Measurements from ENCODE around the gene TACO1. TPM values are rescaled to one million over a fixed set of nuclear protein-coding genes. Genes with fewer than 3 reads are reported as not detected.

The TACO1 gene
- total and polyA plus RNA-seq, 7 donors = 28.6 to 49.5 (median 43.6) TPM

DNA sequence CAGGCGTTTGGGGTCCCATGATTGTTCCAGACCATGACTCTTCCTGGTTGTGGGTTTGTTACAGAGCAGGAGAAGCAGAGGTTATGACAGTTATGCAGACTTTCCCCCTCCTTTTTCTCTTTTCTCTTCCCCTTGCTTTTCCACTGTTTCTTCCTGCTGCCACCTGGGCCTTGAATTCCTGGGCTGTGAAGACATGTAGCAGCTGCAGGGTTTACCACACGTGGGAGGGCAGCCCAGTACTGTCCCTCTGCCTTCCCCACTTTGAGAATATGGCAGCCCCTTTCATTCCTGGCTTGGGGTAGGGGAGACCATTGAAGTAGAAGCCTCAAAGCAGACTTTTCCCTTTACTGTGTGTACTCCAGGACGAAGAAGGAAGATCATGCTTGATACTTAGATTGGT lies 7.9 kb upstream of the TACO1 start:
- no peak overlapping the region for H3K4me3 ChIP-seq
- H3K9me3 ChIP-seq = no peaks in the 10 kb centered on the region
- intact Hi-C loops (cut with DNase I) = no loop called here
- TF ChIP-seq, protein P1, sequence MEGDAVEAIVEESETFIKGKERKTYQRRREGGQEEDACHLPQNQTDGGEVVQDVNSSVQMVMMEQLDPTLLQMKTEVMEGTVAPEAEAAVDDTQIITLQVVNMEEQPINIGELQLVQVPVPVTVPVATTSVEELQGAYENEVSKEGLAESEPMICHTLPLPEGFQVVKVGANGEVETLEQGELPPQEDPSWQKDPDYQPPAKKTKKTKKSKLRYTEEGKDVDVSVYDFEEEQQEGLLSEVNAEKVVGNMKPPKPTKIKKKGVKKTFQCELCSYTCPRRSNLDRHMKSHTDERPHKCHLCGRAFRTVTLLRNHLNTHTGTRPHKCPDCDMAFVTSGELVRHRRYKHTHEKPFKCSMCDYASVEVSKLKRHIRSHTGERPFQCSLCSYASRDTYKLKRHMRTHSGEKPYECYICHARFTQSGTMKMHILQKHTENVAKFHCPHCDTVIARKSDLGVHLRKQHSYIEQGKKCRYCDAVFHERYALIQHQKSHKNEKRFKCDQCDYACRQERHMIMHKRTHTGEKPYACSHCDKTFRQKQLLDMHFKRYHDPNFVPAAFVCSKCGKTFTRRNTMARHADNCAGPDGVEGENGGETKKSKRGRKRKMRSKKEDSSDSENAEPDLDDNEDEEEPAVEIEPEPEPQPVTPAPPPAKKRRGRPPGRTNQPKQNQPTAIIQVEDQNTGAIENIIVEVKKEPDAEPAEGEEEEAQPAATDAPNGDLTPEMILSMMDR (IDR thresholded peaks at IDR 0.05) = no peak
- peaks cover 6 to 57% of the 10 kb centered on the region in 2 donors for H3K36me3 ChIP-seq (ENCODE audit: insufficient read depth in 1 of 2, low read depth in 1 of 2)
- no peak for ATAC-seq
- no peaks in the 10 kb centered on the region for H3K4me1 ChIP-seq
- DNase-seq = no peak
- no peak overlapping the region for H3K27ac ChIP-seq
- H3K27me3 ChIP-seq (ENCODE audit: insufficient read depth in 3 of 3, low read length in 2 of 3) = no peaks in the 10 kb centered on the region
- 67 to 75% (median 72%) methylated on average over 3 of the region's 3 CpGs for WGBS, 3 donors

DNA sequence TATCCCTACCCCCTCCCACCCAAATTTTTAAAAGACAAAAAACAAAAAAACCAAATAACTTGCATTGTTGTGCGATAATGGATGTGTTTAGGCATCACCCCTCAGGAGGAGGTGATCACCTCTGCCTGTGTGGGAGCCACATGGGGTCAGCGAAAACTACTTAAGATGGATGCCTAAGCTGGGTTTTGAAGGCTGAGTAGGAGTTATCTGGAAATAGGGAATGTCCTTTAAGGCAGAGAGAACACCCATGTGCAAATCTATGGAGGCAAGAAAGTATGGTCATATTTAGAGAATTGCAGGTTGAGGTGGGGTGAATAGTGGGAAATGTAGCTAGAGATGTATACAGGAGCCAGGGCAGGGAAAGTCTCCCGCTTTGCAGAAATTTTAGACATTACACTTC lies 5.6 kb upstream of the TACO1 start:
- intact Hi-C loops (cut with DNase I) = loop anchor here in 1 of 2 donors (5.0 kb wide), 1 partner anchor 43 kb away; the partner anchor contains the start of gene DCAF7
- 95 to 98% (median 97%) methylated on average over 3 of the region's 3 CpGs for WGBS, 3 donors
- Histone ChIP-seq H3K36me3 (ENCODE audit: insufficient read depth in 1 of 2, low read depth in 1 of 2) (peaks cover 0 to 35% of the 10 kb centered on the region in 2 donors), H3K27me3 (ENCODE audit: insufficient read depth in 3 of 3, low read length in 2 of 3) (no peaks in the 10 kb centered on the region), H3K9me3 (no peaks in the 10 kb centered on the region), H3K27ac (no peak overlapping the region), H3K4me3 (no peak overlapping the region), H3K4me1 (peaks cover 2% of the 10 kb centered on the region)
- DNase-seq (no peak), ATAC-seq (no peak)
- TF ChIP-seq, protein P1 (IDR thresholded peaks at IDR 0.05) = no peak

DNA sequence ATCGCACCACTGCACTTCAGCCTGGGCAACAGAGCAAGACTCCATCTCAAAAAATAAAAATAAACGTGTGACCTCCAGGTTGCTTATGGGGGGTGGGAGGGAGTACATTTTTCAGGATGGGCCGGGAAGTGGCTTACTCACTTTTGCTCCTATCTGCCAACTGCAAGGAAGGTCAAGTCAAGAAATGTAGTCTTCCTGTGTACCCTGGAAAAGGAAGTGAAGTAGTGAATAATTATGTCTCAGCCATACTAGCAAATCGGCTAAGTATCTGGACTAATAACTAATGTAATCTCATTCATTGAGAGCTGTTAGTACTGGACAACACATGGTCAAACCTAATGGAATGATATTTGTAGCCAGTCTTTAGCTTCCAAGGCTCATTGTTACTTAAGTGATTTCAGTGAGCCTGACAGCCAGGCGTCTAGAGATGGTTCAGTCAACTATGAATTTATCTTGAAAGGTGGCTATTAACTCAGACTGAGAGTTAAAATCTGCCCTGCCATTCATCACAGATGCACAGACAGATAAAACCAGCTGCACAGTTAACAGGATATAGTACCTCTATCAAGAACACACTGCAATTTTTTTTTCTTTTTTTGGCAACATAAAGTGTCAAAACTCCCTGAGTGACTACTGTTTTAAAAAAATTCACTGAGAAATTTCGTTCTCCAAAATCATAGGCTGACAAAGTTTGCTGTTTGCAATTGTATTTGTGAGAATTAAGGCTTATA lies 3.7 kb upstream of the TACO1 start:
- Histone ChIP-seq H3K27ac (no peak overlapping the region), H3K4me3 (no peak overlapping the region), H3K36me3 (ENCODE audit: insufficient read depth in 1 of 2, low read depth in 1 of 2) (peaks cover 0 to 16% of the 10 kb centered on the region in 2 donors), H3K9me3 (no peaks in the 10 kb centered on the region), H3K27me3 (ENCODE audit: insufficient read depth in 3 of 3, low read length in 2 of 3) (no peaks in the 10 kb centered on the region), H3K4me1 (peaks cover 10% of the 10 kb centered on the region)
- TF ChIP-seq, protein P1 (IDR thresholded peaks at IDR 0.05) = no peak
- ATAC-seq = no peak
- DNase-seq = no peak
- 60 to 69% (median 69%) methylated on average over 6 of the region's 6 CpGs for WGBS, 3 donors
- intact Hi-C loops (cut with DNase I) = loop anchor here in 1 of 2 donors (5.0 kb wide), 1 partner anchor 45 kb away; the partner anchor contains the start of gene DCAF7

DNA sequence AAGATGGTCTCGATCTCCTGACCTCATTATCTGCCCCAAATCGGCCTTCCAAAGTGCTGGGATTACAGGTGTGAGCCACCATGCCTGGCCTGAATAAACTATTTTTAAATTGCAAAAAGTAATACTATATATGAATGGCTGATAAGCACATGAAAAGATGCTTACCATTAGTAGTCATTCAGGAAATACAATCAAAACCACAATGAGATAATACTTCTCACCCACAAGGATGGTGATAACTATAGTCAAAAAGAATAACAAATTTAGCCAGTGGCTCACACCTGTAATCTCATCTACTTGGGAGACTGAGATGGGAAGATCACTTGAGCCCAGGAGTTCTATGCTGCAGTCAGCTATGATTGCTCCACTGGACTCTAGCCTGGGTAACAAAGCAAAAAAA lies 2.4 kb upstream of the TACO1 start:
- intact Hi-C loops (cut with DNase I) = loop anchor here in 1 of 2 donors (5.0 kb wide), 1 partner anchor 46 kb away; the partner anchor contains the start of gene DCAF7
- no peak overlapping the region for H3K27ac ChIP-seq
- H3K27me3 ChIP-seq (ENCODE audit: insufficient read depth in 3 of 3, low read length in 2 of 3) = no peaks in the 10 kb centered on the region
- no peak overlapping the region for H3K4me3 ChIP-seq
- DNase-seq (no peak), ATAC-seq (no peak)
- peaks cover 10% of the 10 kb centered on the region for H3K4me1 ChIP-seq
- TF ChIP-seq, protein P1 (IDR thresholded peaks at IDR 0.05) = no peak
- 87 to 97% (median 90%) methylated on average over 2 of the region's 2 CpGs for WGBS, 3 donors
- no peaks in the 10 kb centered on the region for H3K9me3 ChIP-seq
- peaks cover 0 to 14% of the 10 kb centered on the region in 2 donors for H3K36me3 ChIP-seq (ENCODE audit: insufficient read depth in 1 of 2, low read depth in 1 of 2)
